Astrocyte of the spinal cord (primary cell): ENCODE results near the gene SCRN1.

ENCODE experiments used
- DNase-seq: peaks from one replicate; pipeline ENCODE4 v3.0.0; 2011; ENCODE audit warnings: low read depth, low spot score
- H3K4me3 ChIP-seq: 2 replicates; pipeline ENCODE4 v1.5.1; 2011; ENCODE audit warnings: low read depth, mild to moderate bottlenecking, low read length, moderate library complexity
- CTCF ChIP-seq: IDR thresholded peaks from 2 replicates; pipeline ENCODE4 v1.5.1; 2012; ENCODE audit warnings: low read depth, mild to moderate bottlenecking, low read length, inconsistent platforms
- in situ Hi-C: cut with HindIII; loops from 2 replicates; pipeline ENCODE4 v1.10.0; 2017; ENCODE audit warnings: low sequenced_read_pairs

Gene SCRN1

GRCh38 chr7:29989257-29989995 is at the start of gene SCRN1:
TSS of gene SCRN1 (minus strand) at chr7:29989801. CDS start at chr7:29969067, 20,734 bp downstream.
- no peak for TF ChIP-seq CTCF
- in situ Hi-C loops = no loop called here
- H3K4me3 ChIP-seq = peak within 1 kb of the TSS; percentile 84
- peak; percentile 37 for DNase-seq

GRCh38 chr7:30038196-30038980 is 48.8 kb upstream of the SCRN1 start:
- in situ Hi-C loops = no loop called here
- no peak overlapping the region for H3K4me3 ChIP-seq
- DNase-seq = no peak
- TF ChIP-seq CTCF = no peak

GRCh38 chr7:30036220-30036619 is 46.6 kb upstream of the SCRN1 start:
- H3K4me3 ChIP-seq = no peak overlapping the region
- TF ChIP-seq CTCF = no peak
- no peak for DNase-seq
- in situ Hi-C loops = no loop called here

GRCh38 chr7:30034501-30034900 is 44.9 kb upstream of the SCRN1 start:
- H3K4me3 ChIP-seq = no peak overlapping the region
- in situ Hi-C loops = no loop called here
- TF ChIP-seq CTCF = no peak
- no peak for DNase-seq

GRCh38 chr7:30032310-30033125 is 42.9 kb upstream of the SCRN1 start:
- no peak for TF ChIP-seq CTCF
- H3K4me3 ChIP-seq = no peak overlapping the region
- in situ Hi-C loops = no loop called here
- DNase-seq = peak; percentile 53

- no peak for DNase-seq
- peak overlapping the region; percentile 56 for H3K4me3 ChIP-seq
- TF ChIP-seq CTCF = no peak
- in situ Hi-C loops = no loop called here
Measured at GRCh38 chr7:30029696-30030095, 40.1 kb upstream of the SCRN1 start.
